Measurements from ENCODE around the gene YWHAQ. TPM values are rescaled to one million over a fixed set of nuclear protein-coding genes. Genes with fewer than 3 reads are reported as not detected.
A peak's percentile ranks its signal among the peaks of the same experiment; 100 is the strongest.

The YWHAQ gene
- total RNA-seq, 1 donor from 2014 or later: 655 TPM

- H3K27ac Mint-ChIP-seq: peak overlapping the region; percentile 34
- TF ChIP-seq EZH2phosphoT487 (IDR thresholded peaks at IDR 0.05) (no peak), EZH2 (IDR thresholded peaks at IDR 0.05) (no peak)
- TF ChIP-seq, protein P1, sequence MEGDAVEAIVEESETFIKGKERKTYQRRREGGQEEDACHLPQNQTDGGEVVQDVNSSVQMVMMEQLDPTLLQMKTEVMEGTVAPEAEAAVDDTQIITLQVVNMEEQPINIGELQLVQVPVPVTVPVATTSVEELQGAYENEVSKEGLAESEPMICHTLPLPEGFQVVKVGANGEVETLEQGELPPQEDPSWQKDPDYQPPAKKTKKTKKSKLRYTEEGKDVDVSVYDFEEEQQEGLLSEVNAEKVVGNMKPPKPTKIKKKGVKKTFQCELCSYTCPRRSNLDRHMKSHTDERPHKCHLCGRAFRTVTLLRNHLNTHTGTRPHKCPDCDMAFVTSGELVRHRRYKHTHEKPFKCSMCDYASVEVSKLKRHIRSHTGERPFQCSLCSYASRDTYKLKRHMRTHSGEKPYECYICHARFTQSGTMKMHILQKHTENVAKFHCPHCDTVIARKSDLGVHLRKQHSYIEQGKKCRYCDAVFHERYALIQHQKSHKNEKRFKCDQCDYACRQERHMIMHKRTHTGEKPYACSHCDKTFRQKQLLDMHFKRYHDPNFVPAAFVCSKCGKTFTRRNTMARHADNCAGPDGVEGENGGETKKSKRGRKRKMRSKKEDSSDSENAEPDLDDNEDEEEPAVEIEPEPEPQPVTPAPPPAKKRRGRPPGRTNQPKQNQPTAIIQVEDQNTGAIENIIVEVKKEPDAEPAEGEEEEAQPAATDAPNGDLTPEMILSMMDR (IDR thresholded peaks at IDR 0.05): no peak
- H4K20me1 ChIP-seq (ENCODE audit: low read depth): no peaks in the 10 kb centered on the region
- H3K27ac ChIP-seq: no peak overlapping the region
- H3K9ac ChIP-seq: no peak overlapping the region
- no peak overlapping the region for H3K4me3 ChIP-seq
- no peaks in the 10 kb centered on the region for H3K27me3 ChIP-seq
- H3K4me2 ChIP-seq: no peak overlapping the region
- no peaks in the 10 kb centered on the region for H3K9me3 ChIP-seq (ENCODE audit: low read depth)
- H3K4me1 Mint-ChIP-seq: peaks cover 51% of the 10 kb centered on the region
- no peaks in the 10 kb centered on the region for H3K36me3 ChIP-seq
- no peaks in the 10 kb centered on the region for H3F3A ChIP-seq (ENCODE audit: low read depth)
- DNase-seq (ENCODE audit: low spot score): peak; percentile 49
- no peaks in the 10 kb centered on the region for H3K79me2 ChIP-seq (ENCODE audit: low read depth)
- H3K4me1 ChIP-seq: peaks cover 9% of the 10 kb centered on the region
- H3K27me3 Mint-ChIP-seq (ENCODE audit: insufficient read depth, low read depth): peaks cover 15% of the 10 kb centered on the region
- peaks cover 3% of the 10 kb centered on the region for H3K9me3 Mint-ChIP-seq
- peak overlapping the region; percentile 19 for H2AFZ ChIP-seq (replicated peaks)
- H3K36me3 Mint-ChIP-seq: no peaks in the 10 kb centered on the region
- peak overlapping the region; percentile 7 for H3K4me3 Mint-ChIP-seq
Measured at GRCh38 chr2:9656270-9656766, 25.5 kb upstream of the YWHAQ start.

- Histone ChIP-seq H3K4me2 (no peak overlapping the region), H3K27ac (no peak overlapping the region), H3K9me3 (ENCODE audit: low read depth) (no peaks in the 10 kb centered on the region), H3K79me2 (ENCODE audit: low read depth) (no peaks in the 10 kb centered on the region), H3F3A (ENCODE audit: low read depth) (no peaks in the 10 kb centered on the region), H4K20me1 (ENCODE audit: low read depth) (no peaks in the 10 kb centered on the region), H3K9ac (no peak overlapping the region), H3K36me3 (no peaks in the 10 kb centered on the region), H3K4me3 (no peak overlapping the region), H3K4me1 (peaks cover 9% of the 10 kb centered on the region), H3K27me3 (no peaks in the 10 kb centered on the region), H2AFZ (replicated peaks) (no peak overlapping the region)
- no peak for DNase-seq (ENCODE audit: low spot score)
- peak overlapping the region; percentile 72 for H3K27ac Mint-ChIP-seq
- H3K4me3 Mint-ChIP-seq: no peak overlapping the region
- TF ChIP-seq EZH2 (IDR thresholded peaks at IDR 0.05): no peak
- TF ChIP-seq, protein P1 (IDR thresholded peaks at IDR 0.05): no peak
- TF ChIP-seq EZH2phosphoT487 (IDR thresholded peaks at IDR 0.05): no peak
- H3K27me3 Mint-ChIP-seq (ENCODE audit: insufficient read depth, low read depth): peaks cover 15% of the 10 kb centered on the region
- peaks cover 3% of the 10 kb centered on the region for H3K9me3 Mint-ChIP-seq
- H3K36me3 Mint-ChIP-seq: no peaks in the 10 kb centered on the region
- H3K4me1 Mint-ChIP-seq: peaks cover 51% of the 10 kb centered on the region
Measured at GRCh38 chr2:9655441-9656269, 24.9 kb upstream of the YWHAQ start.

GRCh38 chr2:9654452-9655100 lies 23.8 kb upstream of the YWHAQ start:
- H3K36me3 ChIP-seq: no peaks in the 10 kb centered on the region
- H3F3A ChIP-seq (ENCODE audit: low read depth): no peaks in the 10 kb centered on the region
- no peaks in the 10 kb centered on the region for H3K27me3 ChIP-seq
- Mint-ChIP-seq H3K4me3 (no peak overlapping the region), H3K27ac (no peak overlapping the region), H3K9me3 (peaks cover 3% of the 10 kb centered on the region), H3K36me3 (no peaks in the 10 kb centered on the region), H3K27me3 (ENCODE audit: insufficient read depth, low read depth) (peaks cover 16% of the 10 kb centered on the region), H3K4me1 (peaks cover 45% of the 10 kb centered on the region)
- H3K27ac ChIP-seq: no peak overlapping the region
- no peak overlapping the region for H2AFZ ChIP-seq (replicated peaks)
- H3K4me3 ChIP-seq: no peak overlapping the region
- H3K9ac ChIP-seq: no peak overlapping the region
- H4K20me1 ChIP-seq (ENCODE audit: low read depth): no peaks in the 10 kb centered on the region
- no peaks in the 10 kb centered on the region for H3K79me2 ChIP-seq (ENCODE audit: low read depth)
- no peak overlapping the region for H3K4me2 ChIP-seq
- H3K4me1 ChIP-seq: peaks cover 9% of the 10 kb centered on the region
- no peak for DNase-seq (ENCODE audit: low spot score)
- no peaks in the 10 kb centered on the region for H3K9me3 ChIP-seq (ENCODE audit: low read depth)
- TF ChIP-seq, protein P1 (IDR thresholded peaks at IDR 0.05): no peak
- TF ChIP-seq EZH2 (IDR thresholded peaks at IDR 0.05) (no peak), EZH2phosphoT487 (IDR thresholded peaks at IDR 0.05) (no peak)

All from neural progenitor cell (in vitro differentiated cells).